C4-2B (cell line): ENCODE measurements around the gene KRT38.

Experiments
- ZFX ChIP-seq: fragments of 450-650 bp; IDR thresholded peaks from 2 replicates; pipeline ENCODE4 v1.6.1; 2017
- TF ChIP-seq, protein P1 (sequence below): fragments of 450-650 bp; conservative IDR thresholded peaks from 2 replicates; pipeline ENCODE4 v1.5.1; 2017; ENCODE audit warnings: mild to moderate bottlenecking

DNA sequence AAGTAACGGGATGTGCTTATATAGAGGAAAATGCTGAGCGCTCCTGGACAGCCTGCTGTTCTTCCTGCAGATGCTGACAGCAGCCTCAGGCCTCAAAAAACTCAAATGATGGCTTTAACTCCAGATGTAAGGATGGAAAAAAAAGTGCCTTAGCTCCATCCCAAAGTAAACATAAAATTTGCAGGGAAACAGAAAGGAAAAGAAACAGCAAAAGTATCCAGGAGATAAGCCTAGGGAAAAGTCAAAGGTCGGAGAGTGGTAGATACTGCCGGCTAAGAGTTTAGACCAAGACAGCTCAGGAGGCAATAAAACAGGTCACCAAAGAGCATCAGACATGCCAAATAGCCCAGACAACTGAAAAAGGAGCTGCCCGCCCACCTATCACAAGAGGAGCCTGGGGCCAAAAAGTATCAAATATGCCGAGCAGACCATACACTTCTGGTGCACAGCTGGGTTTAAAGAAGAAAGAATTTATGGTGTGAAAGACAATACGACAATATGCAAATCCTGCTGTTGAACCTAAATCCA is 50.3 kb downstream of the KRT38 start:
- TF ChIP-seq, protein P1, sequence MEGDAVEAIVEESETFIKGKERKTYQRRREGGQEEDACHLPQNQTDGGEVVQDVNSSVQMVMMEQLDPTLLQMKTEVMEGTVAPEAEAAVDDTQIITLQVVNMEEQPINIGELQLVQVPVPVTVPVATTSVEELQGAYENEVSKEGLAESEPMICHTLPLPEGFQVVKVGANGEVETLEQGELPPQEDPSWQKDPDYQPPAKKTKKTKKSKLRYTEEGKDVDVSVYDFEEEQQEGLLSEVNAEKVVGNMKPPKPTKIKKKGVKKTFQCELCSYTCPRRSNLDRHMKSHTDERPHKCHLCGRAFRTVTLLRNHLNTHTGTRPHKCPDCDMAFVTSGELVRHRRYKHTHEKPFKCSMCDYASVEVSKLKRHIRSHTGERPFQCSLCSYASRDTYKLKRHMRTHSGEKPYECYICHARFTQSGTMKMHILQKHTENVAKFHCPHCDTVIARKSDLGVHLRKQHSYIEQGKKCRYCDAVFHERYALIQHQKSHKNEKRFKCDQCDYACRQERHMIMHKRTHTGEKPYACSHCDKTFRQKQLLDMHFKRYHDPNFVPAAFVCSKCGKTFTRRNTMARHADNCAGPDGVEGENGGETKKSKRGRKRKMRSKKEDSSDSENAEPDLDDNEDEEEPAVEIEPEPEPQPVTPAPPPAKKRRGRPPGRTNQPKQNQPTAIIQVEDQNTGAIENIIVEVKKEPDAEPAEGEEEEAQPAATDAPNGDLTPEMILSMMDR = no peak
- TF ChIP-seq ZFX = no peak
